ENCODE results near the gene NFAM1. TPM values are rescaled to one million over a fixed set of nuclear protein-coding genes. Genes with fewer than 3 reads are reported as not detected.

Gene NFAM1
- total and polyA plus RNA-seq, 2 of the 4 experiments (the other 2 are of a cell fraction): not detected

GRCh38 chr22:42334875-42335512 is 97.2 kb downstream of the NFAM1 start:
- CTCF ChIA-PET: no interaction called here
- POLR2A ChIA-PET (ENCODE audit: unreplicated experiment): no interaction called here
- WGBS, 2 experiments (ENCODE audit: extremely low coverage in 2 of 2, insufficient read length in 1 of 2): 60% methylated on average over 7 of the region's 11 CpGs; no CpG with 5 or more reads in 1 of the 2 experiments

More at GRCh38 chr22:42334875-42335512, 97.2 kb downstream of the NFAM1 start:
- no peaks in the 10 kb centered on the region for H3K4me1 ChIP-seq (ENCODE audit: control insufficient read depth, insufficient read depth, low read length)
- no peak overlapping the region for H2AK9ac ChIP-seq (replicated peaks; ENCODE audit: low read depth, low read length, poor library complexity)
- H2BK15ac ChIP-seq (ENCODE audit: low read depth, low read length): no peak overlapping the region
- H3K27ac ChIP-seq (ENCODE audit: insufficient read depth, low read length): no peak overlapping the region
- no peaks in the 10 kb centered on the region for H3K79me1 ChIP-seq (ENCODE audit: low read depth in 1 of 2, low read length in 2 of 2)
- in situ Hi-C loops (cut with MboI; ENCODE audit: low sequenced_read_pairs): no loop called here
- no peak overlapping the region for H3K9ac ChIP-seq (ENCODE audit: low read depth, low read length)
- intact Hi-C loops (cut with micrococcal nuclease): no loop called here
- ATAC-seq (ENCODE audit: low read depth) (no peak), DNase-seq (no peak)
- no TSS peak for BruUV-seq (replicated peaks)
- H3K4me2 ChIP-seq (ENCODE audit: low read depth, low read length): no peak overlapping the region
- no peak overlapping the region for H3K56ac ChIP-seq (ENCODE audit: extremely low read depth, insufficient read depth, low read length)
- no peak overlapping the region for H3K23ac ChIP-seq (ENCODE audit: low read depth, low read length)
- dilution Hi-C loops (cut with HindIII; ENCODE audit: low sequenced_read_pairs, unreplicated experiment): no loop called here
- no peak overlapping the region for H2AK5ac ChIP-seq (ENCODE audit: low read depth, low read length)
- no peak overlapping the region for H3K14ac ChIP-seq (replicated peaks; ENCODE audit: low read depth, low read length)
- no peak overlapping the region for H4K91ac ChIP-seq (ENCODE audit: insufficient read depth, low read depth, low read length)
- H3K36me3 ChIP-seq (ENCODE audit: control insufficient read depth, insufficient read depth, low read length): no peaks in the 10 kb centered on the region
- no peaks in the 10 kb centered on the region for H3K9me3 ChIP-seq (ENCODE audit: control insufficient read depth, insufficient read depth, low read length)
- H3K27me3 ChIP-seq (ENCODE audit: control insufficient read depth, insufficient read depth, low read length): peaks cover 14% of the 10 kb centered on the region
- no peak overlapping the region for H4K5ac ChIP-seq (ENCODE audit: low read depth, low read length)
- H2BK120ac ChIP-seq (ENCODE audit: low read depth, low read length): no peak overlapping the region
- H2AFZ ChIP-seq (replicated peaks; ENCODE audit: low read length, poor library complexity): no peak overlapping the region
- no peaks in the 10 kb centered on the region for H3K9me1 ChIP-seq (ENCODE audit: insufficient read depth, low read length)
- H4K8ac ChIP-seq (ENCODE audit: low read depth in 2 of 2, low read length in 2 of 2): no peak overlapping the region
- no peak overlapping the region for H3K4me3 ChIP-seq (ENCODE audit: insufficient read depth, low read depth, low read length)
- H3K4ac ChIP-seq (ENCODE audit: low read depth, low read length): no peak overlapping the region
- TF ChIP-seq RFX5 (IDR thresholded peaks at IDR 0.05; ENCODE audit: low read depth, low read length) (no peak), USF2 (IDR thresholded peaks at IDR 0.05; ENCODE audit: low read depth, low read length) (no peak), NFE2L2 (IDR thresholded peaks at IDR 0.05; ENCODE audit: low read depth, low read length) (no peak), RCOR1 (IDR thresholded peaks at IDR 0.05; ENCODE audit: insufficient replicate concordance, low read length) (no peak), BHLHE40 (IDR thresholded peaks at IDR 0.05; ENCODE audit: low read depth, low read length) (no peak), CTCF (conservative IDR thresholded peaks at IDR 0.05; ENCODE audit: low read depth, low read length) (no peak), RAD21 (IDR thresholded peaks at IDR 0.05; ENCODE audit: low read length) (no peak), MXI1 (IDR thresholded peaks at IDR 0.05; ENCODE audit: borderline replicate concordance, low read depth, low read length) (no peak), MAFK (IDR thresholded peaks at IDR 0.05; ENCODE audit: low read depth, low read length) (no peak), POLR2A (IDR thresholded peaks at IDR 0.05; ENCODE audit: low read depth, low read length) (no peak), CEBPB (IDR thresholded peaks at IDR 0.05; ENCODE audit: low read depth, low read length) (no peak), FOS (IDR thresholded peaks at IDR 0.05; ENCODE audit: low read depth, low read length) (no peak), MAZ (IDR thresholded peaks at IDR 0.05; ENCODE audit: borderline replicate concordance, low read depth, low read length) (no peak), ELK1 (IDR thresholded peaks at IDR 0.05; ENCODE audit: borderline replicate concordance, low read depth, low read length) (no peak), CHD1 (IDR thresholded peaks at IDR 0.05; ENCODE audit: low read depth, low read length) (no peak), SMC3 (IDR thresholded peaks at IDR 0.05; ENCODE audit: low read depth, low read length) (no peak)
- H2BK20ac ChIP-seq (ENCODE audit: low read depth, low read length): no peak overlapping the region
- no peak overlapping the region for H3K18ac ChIP-seq (ENCODE audit: low read depth, low read length)
- H4K20me1 ChIP-seq (ENCODE audit: insufficient read depth, low read length): 0 out of 2 replicates have a peak, but pooled peaks cover 5% of the 10 kb centered on the region
- no peak overlapping the region for H2BK5ac ChIP-seq (ENCODE audit: low read depth, low read length, poor library complexity, severe bottlenecking)

Data from IMR-90 (cell line).